GM18870 (cell line): ENCODE measurements around the gene GPR4.
"Not testable (repeated sequence)": the region's sequence is repeated elsewhere in the genome, so short reads cannot be mapped to it uniquely, and the experiment has no call there.

ENCODE experiments used
- ATAC-seq: cut with Tn5 transposase; IDR thresholded peaks from one replicate; pipeline ENCODE4 v1.9.1; 2021; ENCODE audit warnings: moderate library complexity; ENCODE audit not compliant: unreplicated experiment

GPR4 gene

DNA sequence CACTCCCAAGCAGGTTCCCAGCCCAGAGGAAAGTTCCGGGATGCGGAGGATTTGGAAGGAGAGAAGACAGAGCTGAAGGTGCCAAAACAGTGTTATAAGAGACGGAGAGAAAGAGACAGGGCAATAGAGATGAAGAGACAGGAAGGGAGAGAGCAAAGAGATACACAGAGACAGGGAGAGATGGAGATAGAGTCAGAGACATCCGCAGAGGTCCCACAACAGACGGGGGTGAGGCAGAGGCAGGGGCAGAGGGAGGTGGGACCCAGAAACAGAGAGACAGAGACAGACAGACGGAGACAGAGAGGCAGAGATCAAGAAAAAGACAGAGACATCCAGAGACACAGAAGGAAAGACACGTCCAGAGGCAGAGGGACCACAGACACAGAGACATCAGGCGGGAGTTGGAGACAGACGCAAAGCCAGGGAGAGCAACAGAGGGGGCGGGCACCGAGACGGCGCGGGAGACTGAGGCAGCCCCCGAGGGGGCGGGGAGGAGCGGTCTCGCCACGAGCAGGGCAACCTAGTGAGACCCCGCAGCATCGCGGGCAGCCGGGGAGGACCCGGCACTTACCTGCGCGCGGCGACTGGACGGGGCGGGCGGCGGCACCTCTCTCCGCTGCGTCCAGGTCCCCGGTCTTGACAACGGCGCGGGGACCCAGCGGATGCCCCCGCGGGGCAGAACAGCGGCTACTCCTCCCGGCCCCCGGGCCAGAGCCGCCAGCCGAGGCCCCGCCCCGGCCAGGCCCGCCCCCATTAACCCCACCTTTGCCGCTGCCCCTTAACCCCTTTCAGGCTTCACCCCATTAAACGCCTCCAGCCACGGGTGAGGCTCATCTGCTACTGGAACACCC lies at the start of gene GPR4:
Gene GPR4, minus strand, starts transcription at position 689 of the 851 bp plus-strand sequence. CDS start 10,346 bp downstream, outside the sequence.
- no peak for ATAC-seq

DNA sequence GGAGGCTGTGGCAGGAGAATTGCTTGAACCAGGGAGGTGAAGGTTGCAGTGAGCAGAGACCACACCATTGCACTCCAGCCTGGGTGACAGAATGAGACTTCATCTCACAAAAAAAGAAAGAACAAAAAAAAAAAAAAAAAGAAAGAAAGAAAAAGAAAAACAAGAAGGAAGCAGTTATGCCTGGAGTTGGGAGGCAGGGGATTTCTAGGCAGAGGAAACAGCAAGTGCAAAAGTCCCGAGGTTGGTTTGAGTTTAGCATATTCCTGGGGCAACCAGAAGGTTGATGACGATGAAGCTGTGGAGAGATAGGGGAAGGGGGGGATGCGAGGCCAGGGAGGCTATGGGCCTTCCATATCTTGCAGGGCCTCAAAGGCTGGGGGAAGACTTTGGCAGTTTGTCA lies 48.7 kb upstream of the GPR4 start:
- ATAC-seq: no peak

DNA sequence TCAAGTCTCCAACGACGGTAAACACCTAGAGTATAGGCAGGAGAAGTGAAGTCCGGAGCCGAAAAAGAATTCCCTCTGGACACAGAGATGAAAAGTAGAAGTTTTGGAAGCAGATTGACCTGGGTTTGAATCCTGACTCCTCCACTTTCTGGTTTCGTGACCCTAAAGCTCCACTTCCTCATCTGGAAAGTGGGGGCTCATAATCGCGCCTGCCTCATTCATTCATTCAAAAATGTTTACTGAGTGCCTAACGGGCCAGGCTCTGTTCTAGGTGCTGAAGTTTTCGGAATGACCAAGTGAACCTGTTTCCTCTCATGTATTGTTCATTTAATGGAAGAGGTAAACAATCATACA lies 44.3 kb upstream of the GPR4 start:
- no peak for ATAC-seq

DNA sequence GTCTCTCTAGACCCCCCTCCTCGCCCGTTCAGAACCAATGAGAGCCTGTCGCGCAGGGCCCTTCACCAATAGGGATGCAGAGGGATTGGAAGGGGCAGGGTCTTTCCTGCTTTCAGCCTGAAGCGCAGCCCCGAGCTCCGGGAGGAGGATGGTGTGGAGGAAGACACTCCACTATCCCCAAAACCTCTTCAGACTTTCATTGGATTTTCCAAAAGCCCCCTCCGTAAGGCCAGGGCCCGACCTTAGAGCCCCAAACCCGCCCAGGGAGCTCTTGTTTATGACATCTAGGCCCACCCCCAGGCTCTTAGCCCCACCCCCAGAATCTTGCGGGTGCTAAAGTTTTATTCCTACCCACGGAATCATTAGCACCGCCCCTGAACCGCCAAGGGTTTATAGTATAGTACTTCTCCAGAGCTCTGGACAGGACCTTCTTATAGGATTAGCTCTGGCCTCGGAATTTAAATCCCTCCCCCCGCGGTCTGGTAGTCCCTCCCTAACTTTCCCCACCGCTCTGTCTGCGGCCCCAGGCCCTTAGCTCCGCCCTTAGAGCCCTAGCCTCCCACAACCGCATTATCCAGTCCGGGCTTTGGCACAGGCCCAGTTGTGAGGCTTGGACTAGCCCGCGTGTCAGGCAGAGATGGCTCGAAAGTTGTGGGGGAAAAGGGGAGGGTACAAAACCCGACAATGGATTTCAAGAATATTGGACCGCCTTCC lies 43.8 kb upstream of the GPR4 start:
- ATAC-seq: no peak

DNA sequence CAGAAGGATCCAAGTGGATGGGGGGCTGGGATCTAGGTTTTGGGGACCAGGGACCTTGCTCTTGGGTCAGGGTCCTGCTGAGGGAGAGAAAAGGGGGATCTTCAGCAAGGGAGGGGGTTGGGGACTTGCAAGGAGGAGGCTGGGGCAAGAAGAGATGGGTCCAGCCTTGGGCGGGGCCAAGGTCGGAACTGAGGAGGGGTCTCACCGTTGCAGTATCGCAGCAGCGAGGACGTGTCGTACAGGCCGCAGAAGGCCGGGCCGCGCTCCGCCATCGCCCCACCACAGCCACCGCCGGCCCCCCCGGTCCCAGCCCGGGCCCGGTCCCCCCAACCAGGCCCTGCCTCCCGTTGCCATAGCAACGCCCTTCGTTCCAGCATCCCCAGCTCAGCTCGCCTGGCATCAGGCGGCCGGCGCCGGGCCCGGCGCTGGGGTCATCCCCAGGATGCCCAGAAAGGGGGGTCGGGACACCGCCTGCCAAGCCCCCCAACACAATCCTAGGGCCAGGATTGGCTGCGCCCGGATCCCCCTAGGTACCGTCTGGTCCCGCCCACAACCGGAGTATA lies 43.1 kb upstream of the GPR4 start:
- no peak for ATAC-seq

DNA sequence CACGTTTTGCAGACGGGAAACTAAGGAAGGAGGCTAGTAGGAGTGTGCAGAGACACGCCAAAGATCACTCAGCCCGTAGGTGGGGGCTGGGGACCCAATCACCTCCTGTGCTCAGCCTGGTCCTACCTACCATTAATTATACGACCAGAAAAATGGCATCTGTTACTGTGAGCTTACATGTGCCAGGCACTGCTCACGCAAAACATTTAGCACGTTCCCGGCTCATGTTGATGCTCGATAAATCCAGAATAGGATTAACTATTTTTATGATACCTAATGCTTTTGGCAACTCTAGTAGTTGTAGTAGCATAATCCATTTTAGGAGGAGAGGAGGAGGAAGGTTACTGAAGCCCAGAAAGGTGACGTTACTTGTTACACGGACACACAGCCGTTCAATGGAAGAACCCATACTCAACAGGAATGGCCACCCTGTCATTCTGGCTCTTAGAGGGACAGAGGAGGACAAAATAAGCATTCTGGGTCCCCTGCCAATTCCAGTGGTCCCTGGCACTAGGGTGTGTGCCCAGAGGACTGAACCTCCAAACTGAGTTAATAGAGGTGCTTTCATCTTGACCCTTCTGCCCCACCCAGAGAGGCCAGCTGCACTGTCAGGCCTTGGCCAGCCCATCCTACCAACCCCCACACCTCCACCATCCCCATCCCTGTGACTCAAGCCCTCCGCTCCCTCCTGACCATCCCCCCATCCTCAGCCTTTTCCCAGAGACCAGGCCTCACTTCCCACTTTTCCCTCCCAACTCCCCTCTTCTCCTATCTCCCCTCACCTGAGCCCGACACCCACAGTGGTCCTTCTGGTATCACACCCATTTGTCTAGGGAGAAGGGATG lies 42.1 kb upstream of the GPR4 start:
- no peak for ATAC-seq

DNA sequence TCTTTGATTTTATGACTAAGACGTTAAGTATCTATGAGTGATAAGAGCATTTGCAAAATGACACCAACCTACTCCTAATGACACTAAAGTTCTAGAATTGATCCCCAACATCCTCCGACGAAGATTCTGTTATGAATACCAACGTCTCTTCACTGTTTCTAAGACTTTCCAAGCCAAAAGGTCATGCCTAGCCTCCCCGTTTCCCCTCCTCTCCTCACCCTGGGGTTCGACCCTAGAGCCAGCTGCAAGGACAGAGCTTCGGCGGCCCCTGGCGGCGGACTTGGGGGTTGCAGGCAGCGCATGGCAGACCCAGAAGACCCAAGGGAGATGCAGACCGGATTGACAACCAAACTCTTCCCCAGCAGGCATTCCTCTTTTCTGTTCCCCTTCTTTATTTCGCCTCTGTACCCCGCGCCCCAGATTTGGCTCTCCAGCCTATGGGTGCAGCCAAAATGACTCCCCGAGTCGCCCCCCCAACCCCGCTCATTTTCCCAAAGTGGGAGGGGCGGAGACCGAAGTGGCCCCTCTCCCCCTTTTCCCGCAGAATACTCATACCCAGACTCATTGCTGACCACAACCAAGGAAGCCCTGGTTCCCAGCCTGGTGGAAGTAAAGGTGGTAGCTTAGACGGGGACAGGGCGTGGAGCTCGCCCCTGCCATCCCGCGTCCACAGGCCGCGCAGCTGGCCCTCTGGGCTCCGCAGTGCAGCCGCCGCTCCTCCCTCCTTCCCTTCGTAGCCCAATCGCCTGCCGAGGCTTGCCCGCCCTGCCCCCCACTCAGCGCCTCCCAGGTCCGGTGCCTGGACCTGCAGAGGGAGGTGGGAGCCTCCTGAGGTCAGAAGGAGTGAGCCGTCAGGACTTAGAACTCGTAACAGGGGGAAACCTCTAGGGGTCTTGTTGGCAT lies 41.3 kb upstream of the GPR4 start:
- peak; percentile 19 for ATAC-seq

DNA sequence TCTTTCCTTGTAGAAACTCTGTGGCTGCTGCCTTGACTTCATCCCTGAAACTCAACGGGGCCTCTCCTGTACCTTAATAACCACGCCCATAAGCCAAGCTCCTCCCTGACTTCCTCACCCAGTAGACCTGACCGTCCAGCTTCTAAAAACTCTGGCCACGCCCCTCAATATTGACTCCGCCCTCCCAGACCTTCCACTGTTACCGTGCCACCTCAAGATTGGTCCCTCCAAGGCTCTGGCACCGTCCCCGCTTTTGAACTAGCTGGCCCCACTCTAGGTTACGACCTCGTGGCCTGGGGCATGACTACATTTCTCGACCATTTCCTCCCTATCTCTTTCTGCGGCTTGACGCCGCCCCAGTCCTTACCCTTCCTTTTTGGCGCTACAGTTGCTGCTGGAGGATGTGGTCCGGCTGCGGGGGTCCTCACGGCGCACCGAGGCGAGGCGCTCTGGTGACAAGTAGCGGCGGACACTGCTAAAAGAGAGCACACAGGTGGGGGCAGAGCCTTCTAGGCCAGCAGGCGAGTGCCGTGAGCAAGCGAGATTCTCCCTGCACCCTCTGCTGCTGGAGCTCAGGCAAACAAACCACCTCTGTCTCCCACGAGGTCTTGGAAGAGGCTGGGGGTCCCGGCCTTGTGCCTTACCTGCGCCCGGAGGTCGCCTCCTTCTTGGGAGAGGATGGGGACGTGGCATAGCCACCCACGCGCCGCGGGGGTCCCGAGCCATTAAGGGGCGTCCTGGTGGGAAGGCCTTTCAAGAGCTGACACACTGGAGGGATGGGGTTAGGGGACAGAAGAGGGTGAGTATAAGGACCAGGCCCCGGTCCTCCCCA lies 39.5 kb upstream of the GPR4 start:
- ATAC-seq: peak; percentile 38

DNA sequence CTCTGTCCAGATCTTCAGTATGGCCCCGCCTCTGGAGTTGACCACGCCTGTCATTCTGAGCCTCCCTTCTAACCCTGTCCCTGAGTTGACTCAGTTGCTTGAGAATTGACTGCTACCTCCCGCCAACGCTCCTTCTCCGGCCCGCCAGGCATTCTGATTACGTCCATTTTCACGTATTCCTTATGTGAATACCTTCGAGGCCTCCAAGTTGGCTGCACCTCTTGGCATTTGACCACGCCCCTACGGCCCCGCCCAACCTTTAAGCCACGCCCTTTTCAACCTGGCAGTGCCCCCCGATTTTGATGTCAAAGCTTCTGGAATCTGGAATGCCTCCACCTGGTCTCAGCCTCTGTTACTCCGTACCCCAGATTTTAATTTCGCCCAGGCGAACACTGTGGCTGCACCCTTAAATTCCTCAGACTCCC lies 38.8 kb upstream of the GPR4 start:
- ATAC-seq: no peak

DNA sequence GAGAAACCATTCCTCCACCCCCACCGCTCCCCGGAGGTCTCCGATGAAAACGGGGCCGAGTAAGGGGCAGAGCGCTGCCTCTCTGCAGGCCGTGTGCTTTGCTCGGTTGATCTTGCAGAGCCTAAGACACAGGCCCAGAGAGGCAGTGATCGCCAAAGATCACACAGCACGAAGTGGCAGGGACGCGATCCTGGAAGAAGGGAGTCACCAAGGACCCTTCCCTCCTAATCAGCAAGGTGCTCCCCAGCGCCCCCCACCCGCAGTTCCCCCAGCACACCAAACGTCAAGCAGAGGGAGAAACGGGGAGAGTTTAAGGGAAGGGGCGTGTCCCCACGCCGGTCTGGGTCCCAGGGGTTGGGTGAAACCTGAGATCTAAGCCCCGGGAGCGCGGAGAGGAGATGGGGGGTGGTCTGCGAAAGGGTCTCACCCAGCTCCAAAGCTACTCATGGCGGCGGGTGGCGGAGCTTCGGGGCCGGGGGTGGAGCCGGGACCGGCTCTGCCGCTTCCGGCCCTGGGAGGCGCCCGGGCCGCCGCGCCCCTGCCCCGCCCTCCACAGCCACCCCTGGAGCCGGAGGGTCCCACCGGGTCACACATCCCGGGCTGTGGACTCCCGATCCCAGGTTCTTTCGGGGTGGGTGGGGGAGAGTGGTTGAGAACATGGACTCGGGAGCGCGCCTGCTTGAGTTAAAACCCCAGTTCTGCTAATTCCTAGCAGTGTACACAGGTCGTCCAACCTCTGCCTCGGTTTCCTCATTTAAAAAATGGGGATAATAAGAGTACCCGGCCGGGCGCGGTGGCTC lies 37.1 kb upstream of the GPR4 start, which contains the start of gene EML2:
Gene EML2, minus strand, starts transcription at position 468 of the 800 bp plus-strand sequence. Its CDS starts 21 bp downstream, at position 447.
- no peak for ATAC-seq

DNA sequence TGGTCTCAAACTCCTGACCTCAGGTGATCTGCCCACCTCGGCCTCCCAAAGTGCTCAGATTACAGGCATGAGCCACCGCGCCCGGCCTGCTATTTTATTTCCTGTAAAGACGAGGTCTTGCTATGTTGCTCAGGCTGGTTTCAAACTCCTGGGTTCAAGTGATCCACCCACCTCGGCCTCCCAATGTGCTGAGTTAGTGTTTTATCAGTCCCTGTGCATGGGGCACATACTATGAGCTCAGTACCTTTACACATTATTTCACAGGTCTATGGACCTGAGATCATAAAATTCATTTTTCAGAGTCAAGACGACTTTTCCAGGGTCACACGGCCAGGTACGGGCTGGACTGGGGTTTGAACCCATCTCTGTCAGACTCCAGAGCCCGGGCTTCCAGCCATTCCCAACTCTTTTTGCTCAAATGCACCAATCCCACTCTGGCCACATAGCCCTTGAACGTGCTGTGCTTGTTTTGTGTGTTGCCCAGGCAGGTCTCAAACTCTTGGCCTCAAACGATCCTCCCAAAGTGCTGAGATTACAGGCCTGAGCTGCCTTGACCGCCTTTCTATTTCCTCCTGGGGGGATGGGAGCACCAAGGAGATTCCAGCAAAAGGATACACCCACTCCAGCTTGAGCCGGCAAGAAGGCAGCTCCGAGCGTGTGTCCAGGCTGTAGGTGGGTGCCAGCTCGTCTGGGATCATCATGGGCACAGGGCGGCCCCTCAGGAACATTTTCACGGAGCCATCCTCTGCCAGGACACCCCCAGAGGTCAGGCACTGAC lies 36.1 kb upstream of the GPR4 start:
- no peak for ATAC-seq

DNA sequence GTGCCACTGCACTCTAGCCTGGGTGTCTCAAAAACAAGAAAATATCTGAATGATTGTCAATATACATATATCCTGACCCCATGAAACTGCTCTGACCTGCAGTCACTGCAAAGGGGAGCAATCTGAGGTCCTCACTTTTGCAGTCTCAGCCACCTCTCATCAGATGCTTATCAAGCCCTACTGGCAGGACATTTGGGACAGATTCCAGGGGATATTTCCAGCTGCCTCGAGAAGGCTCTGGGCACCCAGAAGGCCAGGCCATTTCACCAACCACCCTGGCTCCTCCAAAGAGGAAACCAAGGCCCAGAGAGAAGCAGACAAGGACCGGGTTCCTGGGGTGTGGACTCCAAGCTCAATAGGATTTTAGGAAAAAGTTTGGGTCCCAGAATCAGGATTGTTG lies 34.9 kb upstream of the GPR4 start:
- no peak for ATAC-seq

DNA sequence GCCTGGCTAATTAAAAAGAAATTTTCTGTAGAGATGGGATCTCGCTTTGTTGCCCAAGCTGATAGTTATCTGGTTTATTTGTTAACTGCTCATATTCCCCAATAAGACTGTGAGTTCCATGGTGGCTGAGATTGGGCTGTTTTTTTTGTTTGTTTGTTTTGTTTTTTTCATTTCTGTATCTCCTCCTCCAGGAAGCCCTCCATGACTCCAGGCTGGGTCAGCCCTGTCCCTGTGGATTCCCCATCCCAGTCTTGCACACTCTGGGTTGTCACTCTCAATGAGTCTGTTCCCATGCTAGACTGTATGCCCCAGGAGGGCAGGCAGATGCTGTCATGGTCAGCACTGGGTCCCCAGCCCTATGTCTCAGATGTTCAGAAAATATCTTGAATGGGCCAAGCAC lies 34.3 kb upstream of the GPR4 start:
- ATAC-seq: no peak

DNA sequence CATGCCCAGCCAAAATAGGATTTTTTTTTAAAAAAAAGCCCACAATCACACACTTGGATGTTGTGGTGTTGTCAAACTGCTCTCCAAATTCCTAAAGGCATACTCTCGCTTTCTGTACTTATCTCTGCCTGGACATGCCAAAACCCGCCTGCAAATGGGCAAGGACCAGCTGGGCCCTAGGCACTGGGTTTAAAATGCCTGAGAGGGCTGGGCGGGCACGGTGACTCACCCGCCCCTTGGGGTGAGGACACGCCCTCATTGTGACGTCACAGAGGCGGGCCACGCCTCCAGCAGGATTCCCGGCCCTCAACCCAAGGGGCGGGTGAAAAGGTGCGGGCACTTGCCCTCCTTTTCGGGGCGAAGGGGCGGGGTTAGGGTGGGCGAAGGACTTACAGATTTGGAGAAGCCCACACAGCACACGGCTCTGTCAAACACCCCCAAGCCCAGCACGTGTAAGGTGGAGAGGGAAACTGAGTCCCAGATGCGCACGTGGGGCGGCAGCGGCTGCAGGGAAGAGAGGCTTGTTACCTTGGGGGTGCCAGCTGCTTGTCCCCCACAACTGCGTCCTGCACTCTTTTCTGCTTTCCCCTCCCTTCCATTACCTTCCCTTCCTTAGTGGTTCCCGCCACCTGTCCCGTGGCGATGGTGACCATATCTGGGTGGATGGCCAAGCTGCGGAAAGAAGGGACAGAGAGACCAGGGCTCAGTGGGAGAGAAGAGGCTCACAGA lies 30.6 kb upstream of the GPR4 start:
- no peak for ATAC-seq

DNA sequence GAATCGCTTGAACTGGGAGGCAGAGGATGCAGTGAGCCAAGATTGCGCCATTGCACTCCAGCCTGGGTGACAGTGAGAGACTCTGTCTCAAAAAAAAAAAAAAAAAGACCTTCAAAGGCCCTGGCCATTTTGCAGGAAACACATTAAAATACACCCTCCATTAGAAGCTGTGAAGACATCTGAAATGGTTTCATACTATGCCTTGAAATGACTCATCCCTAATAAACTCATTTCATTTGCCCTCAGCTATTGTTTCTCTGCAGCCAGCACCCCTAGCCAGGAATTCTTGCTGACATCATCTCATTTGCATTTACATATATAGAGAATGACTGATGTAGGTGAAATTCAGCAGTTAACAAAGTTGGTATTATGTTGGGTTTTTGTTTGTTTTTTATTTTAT lies 28.5 kb upstream of the GPR4 start:
- no peak for ATAC-seq

DNA sequence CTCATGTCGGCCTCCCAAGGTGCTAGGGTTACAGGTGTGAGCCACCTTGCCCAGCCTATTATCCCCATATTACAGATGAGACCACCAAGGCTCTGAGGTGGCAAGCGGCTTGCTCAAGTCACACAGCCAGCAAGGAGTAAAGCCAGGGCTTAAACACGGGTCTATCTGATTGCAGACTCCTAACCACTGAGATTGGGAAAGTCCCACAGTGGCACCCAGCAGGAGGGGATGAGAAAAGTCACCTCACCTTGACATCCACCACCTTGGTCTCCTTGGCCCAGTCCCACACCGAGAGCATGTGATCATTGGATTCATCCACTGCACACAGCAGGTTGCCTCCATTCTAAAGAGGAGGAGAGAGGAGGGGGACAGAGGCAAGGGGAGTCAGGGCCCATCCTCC lies 27.7 kb upstream of the GPR4 start:
- no peak for ATAC-seq

DNA sequence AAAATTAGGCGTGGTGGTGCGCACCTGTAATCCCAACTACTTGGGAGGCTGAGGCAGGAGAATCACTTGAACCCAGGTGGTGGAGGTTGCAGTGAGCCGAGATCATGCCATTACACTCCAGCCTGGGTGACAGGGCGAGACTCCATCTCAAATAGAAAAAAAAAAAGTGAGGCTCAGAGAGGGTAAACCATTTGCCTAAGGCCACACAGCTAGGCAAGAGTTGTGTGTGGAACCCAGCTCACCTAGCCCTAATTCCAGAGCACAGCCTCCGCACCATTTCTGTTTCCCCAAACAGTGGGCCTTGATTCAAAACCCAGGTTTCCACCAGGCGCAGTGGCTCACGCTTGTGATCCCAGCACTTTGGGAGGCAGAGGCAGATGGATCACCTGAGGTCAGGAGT lies 26.2 kb upstream of the GPR4 start:
- not testable (repeated sequence) for ATAC-seq
